ENCODE data around the gene HYI. TPM values are rescaled to one million over a fixed set of nuclear protein-coding genes. Genes with fewer than 3 reads are reported as not detected.

The HYI gene
- total and polyA plus RNA-seq, 2 of the 8 experiments (the other 6 are each of a cell fraction or from before 2014, with no cell fraction given), result 14.4 to 17.7 TPM

DNA sequence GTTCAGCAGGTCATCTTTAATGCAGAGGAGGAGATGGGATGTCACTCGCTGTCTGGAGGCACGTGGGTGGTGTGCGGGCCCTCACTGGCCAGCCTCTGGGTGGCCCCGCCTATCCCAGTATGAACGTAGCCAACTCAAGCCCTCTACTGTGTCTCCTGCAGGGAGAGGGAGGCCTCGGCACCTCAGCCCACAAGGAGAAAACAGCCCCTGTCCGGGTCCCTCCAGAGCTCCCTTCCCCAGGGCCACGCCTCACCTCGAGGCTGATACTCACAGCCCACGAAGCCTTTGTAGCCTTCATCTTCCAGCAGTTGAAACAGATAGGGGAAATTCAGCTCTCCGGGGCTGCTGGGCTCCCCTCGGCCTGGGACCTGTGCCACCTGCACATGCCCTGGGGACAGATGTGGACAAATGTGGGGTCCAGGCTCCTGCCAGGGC is 2.6 kb downstream of the HYI start:
- Histone ChIP-seq H3K14ac (ENCODE audit: insufficient read length) (no peak overlapping the region), H3K9me3 (ENCODE audit: insufficient read depth in 2 of 2, low read depth in 1 of 2, low read length in 1 of 2) (no peaks in the 10 kb centered on the region), H2BK15ac (ENCODE audit: low read length) (no peak overlapping the region), H3K4me2 (ENCODE audit: insufficient read depth in 1 of 2, low read depth in 2 of 2, low read length in 2 of 2) (no peak overlapping the region), H3K4ac (replicated peaks; ENCODE audit: insufficient read length, low read depth, low read length) (no peak overlapping the region), H3K79me2 (ENCODE audit: control insufficient read depth in 1 of 2, insufficient read depth in 2 of 2, low read length in 2 of 2) (no peaks in the 10 kb centered on the region; a peak in 1 of 4 replicates), H3K27ac (ENCODE audit: low read depth, low read length) (no peak overlapping the region), H3K4me3 (ENCODE audit: extremely low read depth in 1 of 4, insufficient read depth in 2 of 4, low read depth in 3 of 4, low read length in 4 of 4) (no peak overlapping the region), H2AFZ (ENCODE audit: low read length) (no peak overlapping the region), H2BK5ac (ENCODE audit: low read depth, low read length) (no peak overlapping the region), H4K5ac (ENCODE audit: insufficient read length, low read depth, low read length) (no peak overlapping the region), H4K8ac (ENCODE audit: extremely low read depth, insufficient read depth, low read length) (no peak overlapping the region), H3K56ac (replicated peaks; ENCODE audit: insufficient read length, low read depth, low read length) (no peak overlapping the region), H2BK12ac (ENCODE audit: low read depth, low read length) (no peak overlapping the region), H3K9ac (replicated peaks in 1 of 4; ENCODE audit: extremely low read depth in 1 of 4, low read depth in 3 of 4, low read length in 3 of 4) (no peak overlapping the region), H3K79me1 (ENCODE audit: low read depth, low read length) (no peaks in the 10 kb centered on the region), H3K18ac (ENCODE audit: extremely low read depth, low read length) (no peak overlapping the region), H2AK5ac (ENCODE audit: low read depth, low read length) (no peak overlapping the region), H3K27me3 (replicated peaks in 1 of 4; ENCODE audit: control insufficient read depth in 3 of 4, extremely low read depth in 1 of 4, insufficient read depth in 3 of 4, low read length in 3 of 4) (no peaks in the 10 kb centered on the region; a peak in 1 of 7 replicates), H4K91ac (replicated peaks; ENCODE audit: insufficient read length, low read length) (no peak overlapping the region), H3K23ac (ENCODE audit: insufficient read length) (no peak overlapping the region), H4K20me1 (replicated peaks in 1 of 2; ENCODE audit: control insufficient read depth in 1 of 2, insufficient read depth in 2 of 2, low read length in 2 of 2) (peaks cover 0 to 10% of the 10 kb centered on the region in 2 experiments), H2BK120ac (replicated peaks; ENCODE audit: low read depth, low read length) (no peak overlapping the region), H2BK20ac (ENCODE audit: low read length) (no peak overlapping the region), H3K23me2 (ENCODE audit: low read depth, low read length) (peaks cover 10% of the 10 kb centered on the region; the same call in 1 of the 2 replicates), H3K36me3 (ENCODE audit: control insufficient read depth in 2 of 4, insufficient read depth in 4 of 4, low read length in 3 of 4) (peaks cover 11 to 40% (median 21%) of the 10 kb centered on the region in 4 experiments; a peak in 6 of 8 replicates), H3K4me1 (replicated peaks in 1 of 4; ENCODE audit: control insufficient read depth in 3 of 4, insufficient read depth in 4 of 4, low read length in 3 of 4) (peaks cover 3 to 8% (median 4%) of the 10 kb centered on the region in 4 experiments; a peak in 5 of 7 replicates)
- no peak for DNase-seq (ENCODE audit: low read depth in 1 of 2, low spot score in 2 of 2)
- TF ChIP-seq BCL11A (IDR thresholded peaks at IDR 0.05; ENCODE audit: low read depth in 2 of 2, low read length in 2 of 2), result no peak
- no peak for TF ChIP-seq SAP30 (IDR thresholded peaks at IDR 0.05; ENCODE audit: insufficient read depth, insufficient replicate concordance, low read length)
- TF ChIP-seq, protein P1, sequence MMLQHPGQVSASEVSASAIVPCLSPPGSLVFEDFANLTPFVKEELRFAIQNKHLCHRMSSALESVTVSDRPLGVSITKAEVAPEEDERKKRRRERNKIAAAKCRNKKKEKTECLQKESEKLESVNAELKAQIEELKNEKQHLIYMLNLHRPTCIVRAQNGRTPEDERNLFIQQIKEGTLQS (IDR thresholded peaks at IDR 0.05; ENCODE audit: insufficient read depth, low read depth, low read length), result no peak
- ChIA-PET POLR2A (ENCODE audit: partially characterized antibody) (interaction anchor here (0.9 to 1.7 kb wide), 3 partner anchors 9 to 15 kb away, joined by 3 to 6 read pairs (median 3); no protein-coding TSS in a partner anchor), CTCF (ENCODE audit: partially characterized antibody) (interaction anchor here (1.4 kb wide), 1 partner anchor 36 kb away, joined by 3 read pairs; no protein-coding TSS in a partner anchor)
- WGBS, 2 experiments (ENCODE audit: extremely low coverage in 1 of 2, insufficient coverage in 1 of 2, insufficient read length in 1 of 2, insufficient replicate concordance in 2 of 2, low coverage in 1 of 2, low lambda C conversion rate in 2 of 2, missing lambda C conversion rate in 1 of 2), result 96% methylated on average over 10 of the region's 12 CpGs; no CpG with 5 or more reads in 1 of the 2 experiments
- FAIRE-seq, result no peak
